HTR-8/SVneo (cell line): ENCODE data around the gene PACRGL.

Experiments used
- DNase-seq: peaks from one replicate; pipeline ENCODE4 v3.0.0; 2011; ENCODE audit warnings: low spot score, mixed read lengths; ENCODE audit not compliant: insufficient read length
- FAIRE-seq: peaks from 2 replicates; lab custom pipeline; 2011; peaks lifted over from hg19 to GRCh38; lab: Jason Lieb, UNC

PACRGL gene

GRCh38 chr4:20700007-20700761 lies at the start of gene PACRGL:
PACRGL (plus strand) TSS chr4:20700458; CDS start chr4:20704482, 4,024 bp downstream.
- peak; percentile 85 for DNase-seq
- FAIRE-seq, result peak; percentile 77

GRCh38 chr4:20652226-20652885 lies 47.9 kb upstream of the PACRGL start:
- FAIRE-seq, result no peak
- DNase-seq, result no peak

DNA sequence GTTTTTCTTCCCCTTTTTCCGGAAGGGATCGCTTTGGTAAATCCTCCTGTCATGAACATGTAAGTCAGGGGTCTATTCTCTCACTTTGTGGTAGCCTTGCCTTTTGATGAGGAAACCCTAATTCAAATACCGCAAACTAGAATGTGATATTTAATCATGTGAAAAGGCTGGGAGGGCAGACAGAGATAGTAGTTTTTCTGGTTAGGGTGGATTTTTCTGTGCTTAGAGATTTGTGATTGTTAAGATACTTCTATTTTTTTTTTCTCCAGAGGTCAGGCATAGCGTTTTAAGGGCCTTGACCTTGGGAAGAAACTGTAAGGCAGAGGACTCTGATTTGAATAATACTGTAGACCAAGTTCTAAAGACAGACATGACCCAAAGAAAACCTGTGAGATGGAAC lies 41.8 kb upstream of the PACRGL start:
- FAIRE-seq (no peak), DNase-seq (no peak)

DNA sequence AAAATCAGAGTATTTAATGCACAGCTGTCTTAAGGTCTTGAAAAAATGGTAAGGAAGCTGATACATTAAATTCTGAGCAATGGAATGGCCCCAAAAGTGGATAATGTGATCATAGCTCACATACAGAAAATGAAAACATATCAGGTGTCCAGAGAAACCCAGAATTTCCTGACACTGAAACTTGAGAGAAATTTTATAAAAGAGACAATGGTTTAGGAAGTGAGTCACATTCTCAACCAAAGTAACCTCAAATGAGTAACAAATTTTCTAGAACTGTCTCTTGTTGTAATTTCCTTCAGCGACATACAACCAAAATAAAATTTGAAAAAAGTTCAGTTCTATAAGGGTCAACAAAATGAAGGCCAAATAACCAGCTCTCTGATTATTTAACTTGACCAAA lies 37.4 kb upstream of the PACRGL start:
- FAIRE-seq (no peak), DNase-seq (no peak)

GRCh38 chr4:20666012-20666860 lies 34.0 kb upstream of the PACRGL start:
- DNase-seq (no peak), FAIRE-seq (no peak)

DNA sequence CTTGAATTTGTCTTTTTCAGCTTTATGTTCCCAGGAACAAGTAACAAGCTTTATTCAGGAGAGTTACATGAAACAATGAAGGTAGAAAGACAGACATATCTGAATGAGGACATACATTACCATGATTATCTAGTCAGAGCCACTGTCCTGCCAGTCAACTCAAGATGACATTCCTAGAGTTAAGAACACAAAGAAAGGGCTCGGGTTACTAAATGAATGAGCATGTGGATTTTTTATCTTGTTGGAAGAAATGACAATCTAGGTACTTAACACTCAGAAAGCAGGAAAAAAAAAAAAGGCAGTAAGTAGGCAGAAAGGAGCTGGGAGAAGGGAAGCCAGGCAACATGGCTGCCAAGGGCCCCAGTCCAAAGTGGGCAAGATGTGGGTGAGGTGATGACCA lies 28.0 kb upstream of the PACRGL start:
- no peak for FAIRE-seq

GRCh38 chr4:20675786-20676185 lies 24.5 kb upstream of the PACRGL start:
- FAIRE-seq, result no peak
- no peak for DNase-seq

More for the DNA sequence above, 28.0 kb upstream of the PACRGL start:
- DNase-seq, result no peak

- FAIRE-seq (no peak), DNase-seq (no peak)
Measured at GRCh38 chr4:20676501-20677197, 23.6 kb upstream of the PACRGL start.

- FAIRE-seq, result no peak
- no peak for DNase-seq
Measured at GRCh38 chr4:20678400-20678799, 21.9 kb upstream of the PACRGL start.

DNA sequence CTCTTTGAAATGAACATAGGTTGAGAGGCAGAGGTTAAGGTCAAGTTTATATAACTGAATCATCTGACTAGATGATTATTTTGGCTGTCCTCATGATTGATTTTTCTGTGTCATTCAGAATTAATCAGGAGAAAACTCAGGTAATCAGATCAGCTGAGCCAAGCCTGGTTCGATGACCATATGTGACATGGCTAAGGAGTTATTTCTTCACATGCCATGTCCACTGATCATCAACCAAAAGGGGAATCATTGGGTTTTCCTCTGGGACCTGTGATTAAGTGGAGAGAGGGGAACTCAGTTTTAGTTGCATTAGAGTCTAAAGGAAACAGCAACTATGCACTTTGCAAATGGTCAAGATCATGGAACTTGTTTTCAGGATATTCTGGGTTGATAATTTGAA lies 20.3 kb upstream of the PACRGL start:
- FAIRE-seq, result no peak
- DNase-seq, result no peak

DNA sequence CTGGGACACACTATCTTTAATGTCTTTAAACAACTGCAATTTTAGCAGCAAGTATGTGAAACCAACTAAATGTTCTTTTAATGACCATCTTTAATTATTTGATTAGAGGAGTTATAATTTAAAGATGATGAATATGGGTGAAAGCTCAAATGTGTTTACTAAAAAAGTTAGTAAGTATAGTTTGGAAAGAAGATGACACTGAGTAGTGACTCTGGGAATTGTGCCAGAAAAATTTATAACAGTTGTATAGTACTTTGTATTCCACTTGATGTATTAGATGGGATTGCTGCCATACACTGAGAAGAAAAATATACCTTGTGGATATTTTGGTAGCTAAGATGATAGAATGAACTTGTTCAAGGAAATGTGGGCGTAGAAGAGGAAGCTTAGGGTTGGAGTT lies 19.5 kb upstream of the PACRGL start:
- FAIRE-seq (no peak), DNase-seq (no peak)

GRCh38 chr4:20681271-20681670 lies 19.0 kb upstream of the PACRGL start:
- no peak for FAIRE-seq
- DNase-seq, result no peak

- DNase-seq (no peak), FAIRE-seq (no peak)
Measured at GRCh38 chr4:20682853-20683252, 17.4 kb upstream of the PACRGL start.

DNA sequence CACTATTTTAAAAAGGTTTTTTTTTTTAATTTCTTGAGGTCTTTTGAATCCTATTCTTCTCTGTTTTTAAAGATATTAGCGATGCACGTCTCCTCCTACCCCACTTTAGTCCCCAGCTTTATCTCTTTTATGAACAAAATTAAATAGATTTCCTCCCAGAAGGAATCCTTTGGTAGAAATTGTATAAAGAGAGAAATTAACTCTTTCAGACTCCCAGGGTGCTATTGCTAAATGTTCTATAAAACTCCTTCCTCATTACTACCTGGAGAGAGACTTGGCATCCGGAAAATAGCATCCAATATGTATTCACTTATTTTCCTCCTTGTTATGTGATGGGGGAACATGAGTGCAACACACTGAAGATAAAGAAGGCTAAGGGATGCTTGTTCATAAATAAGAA lies 16.5 kb upstream of the PACRGL start:
- no peak for DNase-seq
- FAIRE-seq, result no peak

- DNase-seq (peak; percentile 20), FAIRE-seq (no peak)
Measured at GRCh38 chr4:20684852-20685763, 15.2 kb upstream of the PACRGL start.

- peak; percentile 14 for DNase-seq
Measured at GRCh38 chr4:20687864-20688263, 12.4 kb upstream of the PACRGL start.

DNA sequence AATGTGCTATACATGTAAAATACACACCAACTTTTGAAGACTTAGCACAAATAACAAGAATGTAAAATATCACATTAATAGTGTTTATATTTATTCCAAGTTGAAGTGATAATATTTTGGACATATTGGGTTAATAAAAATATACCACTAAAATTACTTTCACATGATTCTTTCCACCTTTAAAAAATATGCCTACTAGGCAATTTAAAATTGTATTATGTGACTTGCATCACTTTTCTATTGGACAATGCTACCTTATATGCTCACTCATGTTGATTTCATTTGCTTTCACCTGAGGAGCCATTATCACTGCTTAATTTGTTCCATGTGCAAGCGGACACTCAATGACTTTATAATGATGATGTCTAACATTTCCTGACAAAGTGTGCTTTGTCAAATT lies 3.4 kb upstream of the PACRGL start:
- FAIRE-seq, result no peak
- no peak for DNase-seq

More at GRCh38 chr4:20687864-20688263, 12.4 kb upstream of the PACRGL start:
- FAIRE-seq, result no peak

DNA sequence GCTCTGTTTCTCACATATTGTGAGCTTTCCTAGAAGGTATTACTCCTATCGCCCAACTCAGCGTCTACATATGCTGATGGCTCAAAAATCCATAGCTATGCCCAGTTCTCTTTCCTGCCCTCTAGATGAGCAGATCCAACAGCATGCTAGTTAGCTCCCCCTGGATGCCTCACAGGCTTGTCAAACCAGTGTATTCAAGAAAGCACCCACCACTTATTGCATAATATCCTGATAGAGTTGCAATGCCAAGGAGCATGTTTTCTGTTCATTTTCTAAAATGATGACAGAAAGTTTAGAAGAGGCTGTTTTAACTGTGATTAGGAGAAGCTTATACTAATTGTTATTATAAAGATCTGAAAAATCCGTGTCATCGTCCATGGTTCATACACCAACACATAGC lies 1.9 kb upstream of the PACRGL start:
- no peak for FAIRE-seq

GRCh38 chr4:20698820-20699219 lies 1.4 kb upstream of the PACRGL start:
- no peak for DNase-seq
- FAIRE-seq, result no peak

More for the DNA sequence above, 1.9 kb upstream of the PACRGL start:
- no peak for DNase-seq
